Thyroid gland (tissue), 4 donors: ENCODE measurements around the gene OR8I2. TPM values are rescaled to one million over a fixed set of nuclear protein-coding genes. Genes with fewer than 3 reads are reported as not detected.
"Not testable (repeated sequence)": the region's sequence is repeated elsewhere in the genome, so short reads cannot be mapped to it uniquely, and the experiment has no call there.

Source experiments
- DNase-seq, 2 donors: peaks; one replicate each; pipeline ENCODE4 v3.0.0-alpha.2; 2019
- H3K27ac ChIP-seq, 3 donors: fragments of 200-600 bp; sonication (generic); 1 replicate in 2 of 3; 2 replicates in 1 of 3; pipeline ENCODE4 v1.5.1; 2016 to 2019; ENCODE audit warnings: mild to moderate bottlenecking in 1 of 3, moderate library complexity in 1 of 3
- H3K27me3 ChIP-seq: fragments of 200-600 bp; sonication (generic); one replicate; pipeline ENCODE4 v1.5.1; 2019
- H3K36me3 ChIP-seq, 2 donors: fragments of 200-600 bp; sonication (generic); one replicate each; pipeline ENCODE4 v1.5.1; 2016 to 2019
- H3K4me1 ChIP-seq, 2 donors: fragments of 200-600 bp; sonication (generic); one replicate each; pipeline ENCODE4 v1.5.1; 2017 to 2019
- H3K4me3 ChIP-seq, 3 donors: fragments of 200-600 bp; sonication (generic); replicated peaks in 1 of 3; 1 replicate in 2 of 3; 2 replicates in 1 of 3; pipeline ENCODE4 v1.5.1; 2016; ENCODE audit warnings: mild to moderate bottlenecking in 1 of 3
- H3K9me3 ChIP-seq: fragments of 200-600 bp; sonication (generic); one replicate; pipeline ENCODE4 v1.5.1; 2017
- CTCF ChIP-seq, 6 experiments: fragments of 200-600 bp in 3 of 6; fragments of 450-650 bp in 3 of 6; sonication (generic) in 3 of 6; IDR thresholded peaks; one replicate each; pipeline ENCODE4 v1.5.1; 2016 to 2019; ENCODE audit warnings: antibody characterized with exemption in 6 of 6, mild to moderate bottlenecking in 2 of 6, inconsistent platforms in 1 of 6, moderate library complexity in 1 of 6
- POLR2A ChIP-seq, 2 donors: fragments of 450-650 bp; IDR thresholded peaks; one replicate each; pipeline ENCODE4 v1.6.1; 2017; ENCODE audit warnings: antibody characterized with exemption in 2 of 2, mild to moderate bottlenecking in 2 of 2, moderate library complexity in 1 of 2
- WGBS, 2 donors: methylation state at CpG; one replicate each; pipeline ENCODE4 v1.1.5; 2017; 5-methylcytosine and 5-hydroxymethylcytosine counted together
- intact Hi-C: fragments of 100-400 bp; cut with DNase I; formaldehyde crosslinking; loops from one replicate; pipeline ENCODE4 v1.15.1; 2023
- total RNA-seq, 4 donors: library from RNA; depleted of rRNA; stranded (reverse); fragments of >200 nt; gene quantifications; one replicate each; pipeline ENCODE4 v1.2.3, GENCODE V29; 2016

The OR8I2 gene
- total RNA-seq = not detected

DNA sequence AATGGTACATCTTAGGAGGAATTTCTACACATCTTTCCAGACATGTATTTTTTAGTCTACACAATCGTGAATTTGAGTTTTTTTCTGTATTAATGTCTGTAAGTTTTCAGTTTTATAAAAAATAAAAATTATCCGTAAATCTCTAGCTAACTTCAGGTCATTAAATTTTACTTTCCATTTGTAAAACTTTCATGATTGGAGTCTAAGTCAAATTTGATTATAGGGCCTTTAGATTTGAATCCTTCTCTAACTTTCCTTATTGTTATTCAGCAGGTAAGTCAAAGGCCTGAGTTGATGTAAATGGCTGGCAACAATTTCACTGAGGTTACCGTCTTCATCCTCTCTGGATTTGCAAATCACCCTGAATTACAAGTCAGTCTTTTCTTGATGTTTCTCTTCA, at the start of gene OR8I2:
TSS of gene OR8I2 (plus strand) at position 301 of the 400 bp plus-strand sequence. CDS start at position 301, 0 bp downstream.
- TF ChIP-seq POLR2A (IDR thresholded peaks at IDR 0.05) (no peak), CTCF (IDR thresholded peaks at IDR 0.05) (no peak)
- H3K9me3 ChIP-seq = no peaks in the 10 kb centered on the region
- no peak within 1 kb of the TSS for H3K27ac ChIP-seq
- intact Hi-C loops = no loop called here
- no peak within 1 kb of the TSS for H3K4me3 ChIP-seq
- H3K27me3 ChIP-seq = no peaks in the 10 kb centered on the region
- no peak for DNase-seq
- no peaks in the 10 kb centered on the region for H3K36me3 ChIP-seq
- 64% methylated on average over 3 of the region's 3 CpGs for WGBS, 2 donors
- H3K4me1 ChIP-seq = no peaks in the 10 kb centered on the region

DNA sequence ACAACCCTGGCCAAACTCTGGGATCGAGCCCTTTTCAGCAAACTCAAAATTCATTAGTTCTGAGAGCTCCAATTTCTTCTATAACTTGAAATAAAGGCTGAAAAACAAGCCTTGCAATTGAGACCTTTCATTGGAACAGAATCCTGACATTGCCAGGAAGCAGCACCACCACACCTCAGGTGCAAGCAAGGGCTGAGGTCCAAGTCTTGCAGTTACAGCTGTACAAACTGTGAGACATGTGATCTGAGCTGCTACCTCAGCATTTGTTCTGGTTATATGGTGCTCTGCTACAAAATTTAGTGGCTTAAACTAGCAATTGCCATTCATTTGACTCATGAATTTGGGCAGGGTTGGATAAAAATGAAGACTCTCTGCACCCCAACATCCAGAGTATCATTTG, 47.6 kb upstream of the OR8I2 start:
- no peak overlapping the region for H3K27ac ChIP-seq
- no peak overlapping the region for H3K4me3 ChIP-seq
- no peaks in the 10 kb centered on the region for H3K36me3 ChIP-seq
- DNase-seq = no peak
- 40 to 74% methylated on average over 1 of the region's 1 CpG for WGBS, 2 donors
- H3K9me3 ChIP-seq = no peaks in the 10 kb centered on the region
- H3K4me1 ChIP-seq = no peaks in the 10 kb centered on the region
- no peaks in the 10 kb centered on the region for H3K27me3 ChIP-seq
- TF ChIP-seq POLR2A (IDR thresholded peaks at IDR 0.05) = no peak
- intact Hi-C loops = no loop called here

GRCh38 chr11:56048480-56048879, 44.6 kb upstream of the OR8I2 start:
- H3K27me3 ChIP-seq = no peaks in the 10 kb centered on the region
- no peaks in the 10 kb centered on the region for H3K4me1 ChIP-seq
- H3K36me3 ChIP-seq = no peaks in the 10 kb centered on the region
- TF ChIP-seq CTCF (IDR thresholded peaks at IDR 0.05) = no peak
- no peak for TF ChIP-seq POLR2A (IDR thresholded peaks at IDR 0.05)
- no peaks in the 10 kb centered on the region for H3K9me3 ChIP-seq
- H3K27ac ChIP-seq = no peak overlapping the region
- DNase-seq = no peak
- WGBS, 2 donors = 71 to 73% methylated on average over 4 of the region's 4 CpGs
- no peak overlapping the region for H3K4me3 ChIP-seq
- intact Hi-C loops = no loop called here

DNA sequence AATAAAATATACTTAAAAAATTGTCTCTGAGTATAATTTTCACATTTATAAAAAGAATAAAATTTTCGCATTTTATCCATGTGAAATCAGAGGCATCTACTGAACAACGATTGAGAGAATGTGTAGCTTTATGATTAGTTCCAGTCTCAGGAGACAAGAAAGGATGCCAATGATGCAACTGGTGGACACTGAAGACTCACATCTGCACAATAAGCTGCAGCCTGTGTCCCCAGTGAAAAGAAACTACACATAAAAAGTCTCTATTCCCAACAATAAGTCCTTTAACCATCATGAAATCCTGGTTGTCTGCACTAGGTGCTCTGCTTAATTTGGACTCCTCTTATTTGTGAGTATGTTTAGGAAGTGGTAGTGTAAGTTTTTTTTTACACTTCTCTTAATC, 43.6 kb upstream of the OR8I2 start:
- no peak for DNase-seq
- intact Hi-C loops = no loop called here
- TF ChIP-seq POLR2A (IDR thresholded peaks at IDR 0.05) = no peak
- Histone ChIP-seq H3K36me3 (no peaks in the 10 kb centered on the region), H3K4me3 (no peak overlapping the region), H3K27ac (no peak overlapping the region), H3K27me3 (no peaks in the 10 kb centered on the region), H3K9me3 (no peaks in the 10 kb centered on the region), H3K4me1 (no peaks in the 10 kb centered on the region)
- WGBS, 2 donors = 81 to 84% methylated on average over 2 of the region's 2 CpGs

GRCh38 chr11:56056366-56056765, 36.7 kb upstream of the OR8I2 start:
- H3K4me1 ChIP-seq, H3K4me3 ChIP-seq, DNase-seq, intact Hi-C loops, H3K27ac ChIP-seq, H3K27me3 ChIP-seq, H3K9me3 ChIP-seq, H3K36me3 ChIP-seq: not testable (repeated sequence)
- WGBS, 2 donors = 32 to 37% methylated on average over 4 of the region's 4 CpGs

DNA sequence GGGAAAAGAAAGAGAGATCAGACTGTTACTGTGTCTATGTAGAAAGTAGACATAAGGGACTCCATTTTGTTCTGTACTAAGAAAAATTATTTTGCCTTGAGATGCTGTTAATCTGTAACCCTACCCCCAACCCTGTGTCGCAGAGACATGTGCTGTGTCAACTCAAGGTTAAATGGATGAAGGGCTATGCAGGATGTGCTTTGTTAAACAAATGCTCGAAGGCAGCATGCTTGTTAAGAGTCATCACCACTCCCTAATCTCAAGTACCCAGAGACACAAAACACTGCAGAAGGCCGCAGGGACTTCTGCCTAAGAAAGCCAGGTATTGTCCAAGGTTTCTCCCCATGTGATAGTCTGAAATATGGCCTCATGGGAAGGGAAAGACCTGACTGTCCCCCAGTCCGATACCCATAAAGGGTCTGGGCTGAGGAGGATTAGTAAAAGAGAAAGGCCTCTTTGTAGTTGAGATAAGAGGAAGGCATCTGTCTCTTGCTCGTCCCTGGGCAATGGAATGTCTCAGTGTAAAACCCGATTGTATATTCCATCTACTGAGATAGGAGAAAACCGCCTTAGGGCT, 35.4 kb upstream of the OR8I2 start:
- H3K4me3 ChIP-seq = not testable (repeated sequence)

DNA sequence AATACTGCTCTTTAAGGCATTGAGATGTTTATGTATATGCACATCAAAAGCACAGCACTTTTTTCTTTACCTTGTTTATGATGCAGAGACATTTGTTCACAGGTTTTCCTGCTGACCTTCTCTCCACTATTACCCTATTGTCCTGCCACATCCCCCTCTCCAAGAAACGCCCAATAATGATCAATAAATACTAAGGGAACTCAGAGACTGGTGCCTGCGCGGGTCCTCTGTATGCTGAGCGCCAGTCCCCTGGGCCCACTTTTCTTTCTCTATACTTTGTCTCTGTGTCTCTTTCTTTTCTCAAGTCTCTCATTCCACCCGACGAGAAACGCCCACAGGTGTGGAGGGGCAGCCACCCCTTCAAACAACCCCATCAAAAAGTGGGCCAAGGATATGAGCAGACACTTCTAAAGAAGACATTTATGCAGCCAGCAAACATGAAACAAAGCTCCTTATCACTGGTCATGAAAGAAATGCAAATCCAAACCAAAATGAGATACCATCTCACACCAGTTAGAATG, 34.8 kb upstream of the OR8I2 start:
- H3K27me3 ChIP-seq, DNase-seq, H3K36me3 ChIP-seq, intact Hi-C loops, H3K27ac ChIP-seq, H3K4me3 ChIP-seq, H3K9me3 ChIP-seq, H3K4me1 ChIP-seq: not testable (repeated sequence)
- WGBS, 2 donors = 79 to 83% methylated on average over 7 of the region's 7 CpGs

More for the DNA sequence above, 35.4 kb upstream of the OR8I2 start:
- H3K27me3 ChIP-seq, H3K4me1 ChIP-seq, DNase-seq, intact Hi-C loops, H3K9me3 ChIP-seq, H3K27ac ChIP-seq, H3K36me3 ChIP-seq: not testable (repeated sequence)
- WGBS, 2 donors = 14 to 29% methylated on average over 7 of the region's 7 CpGs
